CD4-positive, alpha-beta T cell (primary cell): ENCODE results near the gene FBXO28. TPM values are rescaled to one million over a fixed set of nuclear protein-coding genes. Genes with fewer than 3 reads are reported as not detected.
A peak's percentile ranks its signal among the peaks of the same experiment; 100 is the strongest.

Source experiments
- ATAC-seq: fragments of 200-7000 bp; cut with Tn5 transposase; one replicate; pipeline ENCODE4 v1.10.0; 2022; ENCODE audit warnings: mild to moderate bottlenecking; ENCODE audit not compliant: poor library complexity
- CTCF ChIA-PET: fragments of 350-600 bp; sonication (Branson Sonifier 250); formaldehyde crosslinking; loops from one replicate; lab custom pipeline; 2021; ENCODE audit warnings: antibody characterized with exemption, inconsistent platforms; lab: Charles Lee
- POLR2A ChIA-PET: fragments of 350-600 bp; sonication (Branson Sonifier 250); formaldehyde crosslinking; loops from one replicate; lab custom pipeline; 2021; ENCODE audit warnings: antibody characterized with exemption, inconsistent platforms; lab: Charles Lee
- DNase-seq, 14 experiments: peaks; one replicate each; pipeline ENCODE4 v3.0.0-alpha.2; 2013 to 2020; ENCODE audit warnings: mixed read lengths in 2 of 14
- H3K27ac ChIP-seq, 2 donors: one replicate each; pipeline versions ENCODE4 v1.5.1 to v1.7.0; 2013; ENCODE audit warnings: low read length in 2 of 2, low read depth in 1 of 2, mild to moderate bottlenecking in 1 of 2
- H3K27me3 ChIP-seq, 2 experiments: 1 replicate in 1 of 2; 2 replicates in 1 of 2; pipeline versions ENCODE4 v1.6.1 to v1.7.0; 2013; ENCODE audit warnings: low read length in 2 of 2, control low read depth in 1 of 2, mild to moderate bottlenecking in 1 of 2, moderate library complexity in 1 of 2; ENCODE audit not compliant: insufficient read depth in 2 of 2, control insufficient read depth in 1 of 2
- H3K36me3 ChIP-seq: one replicate; pipeline ENCODE4 v1.6.1; 2013; ENCODE audit warnings: low read length, control low read depth; ENCODE audit not compliant: insufficient read depth
- H3K4me1 ChIP-seq: one replicate; pipeline ENCODE4 v1.6.1; 2013; ENCODE audit warnings: low read length, control low read depth; ENCODE audit not compliant: insufficient read depth
- H3K4me3 ChIP-seq: one replicate; pipeline ENCODE4 v1.5.1; 2013; ENCODE audit warnings: mild to moderate bottlenecking, low read length, moderate library complexity
- H3K9me3 ChIP-seq, 2 experiments: 1 replicate in 1 of 2; 2 replicates in 1 of 2; pipeline versions ENCODE4 v1.6.1 to v1.7.0; 2013; ENCODE audit warnings: low read length in 2 of 2, mild to moderate bottlenecking in 2 of 2, control low read depth in 1 of 2, moderate library complexity in 1 of 2; ENCODE audit not compliant: control insufficient read depth in 1 of 2, insufficient read depth in 1 of 2
- H3K27ac Mint-ChIP-seq: one replicate; pipeline ENCODE4 v1.8.0; 2020; ENCODE audit warnings: mixed read lengths
- H3K27me3 Mint-ChIP-seq: one replicate; pipeline ENCODE4 v1.8.0; 2021; ENCODE audit warnings: mixed read lengths
- H3K36me3 Mint-ChIP-seq: one replicate; pipeline ENCODE4 v1.8.0; 2021; ENCODE audit warnings: low read depth, mixed read lengths
- H3K4me1 Mint-ChIP-seq: one replicate; pipeline ENCODE4 v1.8.0; 2021; ENCODE audit warnings: low read depth, mixed read lengths
- H3K4me3 Mint-ChIP-seq: one replicate; pipeline ENCODE4 v1.8.0; 2020; ENCODE audit warnings: mild to moderate bottlenecking, mixed read lengths
- H3K9me3 Mint-ChIP-seq: one replicate; pipeline ENCODE4 v1.8.0; 2020; ENCODE audit warnings: mixed read lengths
- CTCF ChIP-seq: fragments of 200-600 bp; IDR thresholded peaks from one replicate; pipeline ENCODE4 v1.8.0; 2022; ENCODE audit warnings: antibody characterized with exemption, mild to moderate bottlenecking
- intact Hi-C, 2 experiments: fragments of 100-400 bp; cut with DNase I in 1 of 2; cut with micrococcal nuclease in 1 of 2; formaldehyde crosslinking; loops; one replicate each; pipeline versions ENCODE4 v1.15.1 to v1.9.0; 2023 to 2025; cut with DNase I, micrococcal nuclease
- total RNA-seq, 174 experiments: library from RNA in 2 of 174; stranded (reverse) in 2 of 174; gene quantifications; one replicate each; pipeline ENCODE4 v1.2.3 and lab custom pipeline; 2021 to 2026

The FBXO28 gene
- total RNA-seq, 2 experiments from 2014 or later, result 32.5 to 37.1 TPM

DNA sequence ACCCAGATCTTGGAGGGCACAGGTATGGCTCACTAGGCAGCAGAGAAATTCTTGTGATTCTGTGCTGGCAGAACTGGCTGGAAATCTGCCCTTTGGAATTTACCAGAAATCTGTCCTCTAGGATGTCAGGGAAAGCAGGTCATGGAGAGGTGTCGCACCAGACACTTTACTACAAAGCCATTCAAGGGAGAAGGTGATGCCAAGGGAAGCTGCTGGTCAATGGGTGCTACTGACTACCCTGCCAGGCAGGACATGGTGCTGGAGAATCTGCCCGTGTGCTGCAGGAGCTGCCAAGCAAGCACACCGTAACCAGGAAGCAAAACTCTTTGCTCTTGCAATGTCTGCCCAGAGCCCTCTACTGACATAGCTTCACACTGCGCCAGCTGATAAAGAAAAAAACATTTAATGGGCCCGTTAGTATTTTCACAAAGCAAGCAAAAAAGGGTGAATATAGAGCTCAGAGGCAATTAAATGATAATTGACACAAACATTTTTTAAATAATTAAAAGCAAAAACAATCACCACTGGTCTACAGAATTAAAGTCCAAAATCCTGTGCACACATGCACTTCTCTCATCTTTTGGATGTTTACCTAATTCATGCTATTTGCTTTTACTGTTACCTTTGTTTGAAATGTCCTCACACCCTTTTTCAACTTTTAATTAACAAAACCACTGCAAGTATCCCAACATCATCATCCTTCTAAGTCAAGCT is 7.2 kb upstream of the FBXO28 start:
- ChIA-PET POLR2A (interaction anchor here (0.6 kb wide), 1 partner anchor 1288 kb away, joined by 4 read pairs; no protein-coding TSS in a partner anchor), CTCF (no interaction called here)
- Histone ChIP-seq H3K27me3 (no peaks in the 10 kb centered on the region), H3K4me1 (peaks cover 4% of the 10 kb centered on the region), H3K27ac (no peak overlapping the region), H3K4me3 (no peak overlapping the region), H3K9me3 (no peaks in the 10 kb centered on the region), H3K36me3 (no peaks in the 10 kb centered on the region)
- no peak for TF ChIP-seq CTCF
- intact Hi-C loops, result no loop called here
- no peak overlapping the region for H3K27ac Mint-ChIP-seq
- DNase-seq (peak in 6 of 14 experiments; percentile 1 to 41 (median 16)), ATAC-seq (peak; percentile 68)
- H3K9me3 Mint-ChIP-seq, result no peaks in the 10 kb centered on the region
- no peaks in the 10 kb centered on the region for H3K36me3 Mint-ChIP-seq
- H3K4me3 Mint-ChIP-seq, result no peak overlapping the region
- peaks cover 24% of the 10 kb centered on the region for H3K27me3 Mint-ChIP-seq
- H3K4me1 Mint-ChIP-seq, result peaks cover 3% of the 10 kb centered on the region

DNA sequence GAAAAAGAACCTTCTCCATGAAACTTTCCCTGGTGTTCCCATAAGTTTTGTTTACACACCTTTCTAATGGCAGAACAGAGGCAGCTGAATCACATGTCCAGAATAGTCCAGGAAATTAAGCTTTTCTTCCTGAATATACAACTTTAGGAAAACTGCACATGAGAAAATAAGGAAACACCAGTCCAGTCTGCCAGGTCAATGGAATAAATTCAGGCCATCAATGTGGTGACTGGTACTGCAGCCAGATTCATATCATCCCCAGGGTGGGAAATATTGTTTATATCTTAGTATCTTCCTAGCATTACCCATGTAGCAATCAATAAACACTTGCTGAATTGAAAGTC is 6.7 kb upstream of the FBXO28 start:
- Mint-ChIP-seq H3K4me1 (peaks cover 3% of the 10 kb centered on the region), H3K9me3 (no peaks in the 10 kb centered on the region), H3K4me3 (no peak overlapping the region), H3K27ac (no peak overlapping the region), H3K36me3 (no peaks in the 10 kb centered on the region), H3K27me3 (peaks cover 24% of the 10 kb centered on the region)
- intact Hi-C loops, result no loop called here
- H3K4me3 ChIP-seq, result no peak overlapping the region
- H3K27ac ChIP-seq, result no peak overlapping the region
- no peak for TF ChIP-seq CTCF
- H3K9me3 ChIP-seq, result no peaks in the 10 kb centered on the region
- H3K36me3 ChIP-seq, result no peaks in the 10 kb centered on the region
- no peaks in the 10 kb centered on the region for H3K27me3 ChIP-seq
- no peak for DNase-seq
- H3K4me1 ChIP-seq, result peaks cover 4% of the 10 kb centered on the region
- ATAC-seq, result no peak
- ChIA-PET CTCF (no interaction called here), POLR2A (no interaction called here)

- ChIA-PET CTCF (no interaction called here), POLR2A (interaction anchor here (0.6 kb wide), 1 partner anchor 1954 kb away, joined by 3 read pairs; no protein-coding TSS in a partner anchor)
- Mint-ChIP-seq H3K27ac (no peak overlapping the region), H3K27me3 (peaks cover 24% of the 10 kb centered on the region), H3K4me1 (peaks cover 11% of the 10 kb centered on the region), H3K36me3 (no peaks in the 10 kb centered on the region), H3K4me3 (no peak overlapping the region), H3K9me3 (no peaks in the 10 kb centered on the region)
- Histone ChIP-seq H3K27me3 (no peaks in the 10 kb centered on the region), H3K9me3 (no peaks in the 10 kb centered on the region), H3K4me1 (peaks cover 9% of the 10 kb centered on the region), H3K36me3 (no peaks in the 10 kb centered on the region), H3K27ac (no peak overlapping the region), H3K4me3 (no peak overlapping the region)
- no peak for ATAC-seq
- TF ChIP-seq CTCF, result no peak
- intact Hi-C loops, result no loop called here
- DNase-seq, result no peak
Measured at GRCh38 chr1:224108991-224109390, 4.9 kb upstream of the FBXO28 start.
